Pons (tissue), 1 donor: Measurements from ENCODE around the gene C3.
A peak's percentile ranks its signal among the peaks of the same experiment; 100 is the strongest.
"Not testable (repeated sequence)": the region's sequence is repeated elsewhere in the genome, so short reads cannot be mapped to it uniquely, and the experiment has no call there.

Experiments used
- DNase-seq: peaks from one replicate; pipeline ENCODE4 v3.0.0-alpha.2; 2016; ENCODE audit warnings: low spot score

C3 gene

DNA sequence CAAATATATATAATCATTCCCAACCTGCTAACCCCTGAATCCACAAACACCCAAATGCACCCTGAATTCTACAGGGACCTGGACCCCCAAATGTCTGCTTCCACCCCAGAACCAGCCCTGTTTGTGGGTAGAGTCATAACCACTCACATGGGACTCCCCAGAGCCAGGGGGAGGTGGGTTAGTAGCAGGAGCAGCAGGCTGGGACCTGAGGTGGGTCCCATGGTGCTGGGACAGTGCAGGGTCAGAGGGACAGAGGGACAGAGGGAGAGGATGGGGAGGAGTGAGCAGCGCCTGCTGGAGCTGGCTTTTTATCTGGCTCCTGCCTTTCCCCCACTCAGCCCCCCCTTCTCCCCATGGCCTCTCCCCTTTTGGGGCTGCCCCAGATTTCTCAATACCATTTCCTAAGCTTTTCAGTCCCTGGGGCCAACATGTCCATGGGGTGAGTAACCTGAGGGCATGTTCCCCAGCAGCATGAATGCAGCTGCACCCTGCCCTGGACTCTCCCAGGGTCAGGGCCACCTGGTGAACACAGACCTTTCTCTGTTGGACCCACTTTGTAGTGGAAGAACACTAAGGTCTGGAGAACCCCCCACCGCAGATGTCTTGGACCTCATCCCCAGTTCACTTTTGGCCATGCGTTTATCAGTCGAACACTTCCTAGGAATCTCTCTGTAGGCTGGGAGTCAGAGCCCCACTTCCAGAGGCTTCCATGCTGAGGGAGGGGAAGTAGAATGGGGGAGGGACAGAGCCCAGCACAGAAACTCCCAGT, at the start of gene C3:
Gene C3, minus strand, starts transcription at position 282 of the 769 bp plus-strand sequence. Its CDS starts 61 bp downstream, at position 221.
- peak; percentile 73 for DNase-seq

- DNase-seq, result no peak
Observed at GRCh38 chr19:6769006-6769619, 48.7 kb upstream of the C3 start.

DNA sequence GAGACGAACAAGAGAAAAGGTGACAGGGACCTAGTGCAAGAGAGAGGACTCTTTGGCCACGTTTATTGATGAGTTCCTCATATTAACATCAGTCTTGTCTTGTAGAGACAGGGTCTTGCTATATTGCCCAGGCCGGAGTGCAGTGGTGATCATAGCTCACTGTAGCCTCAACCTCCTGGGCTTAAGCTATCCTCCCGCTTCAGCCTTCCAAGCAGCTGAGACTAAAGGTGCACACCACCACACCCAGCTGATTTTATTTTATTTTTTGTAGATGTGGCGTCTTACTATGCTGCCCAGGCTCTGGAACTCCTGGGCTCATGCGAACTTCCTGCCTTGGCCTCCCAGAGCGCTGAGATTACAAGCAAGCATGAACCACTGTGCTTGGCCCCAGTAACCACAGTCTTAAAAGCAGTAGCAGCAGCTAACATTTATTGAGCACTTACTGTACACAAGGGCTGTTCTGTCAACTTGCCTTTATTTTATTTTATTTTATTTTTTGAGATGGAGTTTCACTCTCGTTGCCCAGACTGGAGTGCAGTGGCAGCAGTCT, 47.9 kb upstream of the C3 start:
- DNase-seq, result no peak

DNA sequence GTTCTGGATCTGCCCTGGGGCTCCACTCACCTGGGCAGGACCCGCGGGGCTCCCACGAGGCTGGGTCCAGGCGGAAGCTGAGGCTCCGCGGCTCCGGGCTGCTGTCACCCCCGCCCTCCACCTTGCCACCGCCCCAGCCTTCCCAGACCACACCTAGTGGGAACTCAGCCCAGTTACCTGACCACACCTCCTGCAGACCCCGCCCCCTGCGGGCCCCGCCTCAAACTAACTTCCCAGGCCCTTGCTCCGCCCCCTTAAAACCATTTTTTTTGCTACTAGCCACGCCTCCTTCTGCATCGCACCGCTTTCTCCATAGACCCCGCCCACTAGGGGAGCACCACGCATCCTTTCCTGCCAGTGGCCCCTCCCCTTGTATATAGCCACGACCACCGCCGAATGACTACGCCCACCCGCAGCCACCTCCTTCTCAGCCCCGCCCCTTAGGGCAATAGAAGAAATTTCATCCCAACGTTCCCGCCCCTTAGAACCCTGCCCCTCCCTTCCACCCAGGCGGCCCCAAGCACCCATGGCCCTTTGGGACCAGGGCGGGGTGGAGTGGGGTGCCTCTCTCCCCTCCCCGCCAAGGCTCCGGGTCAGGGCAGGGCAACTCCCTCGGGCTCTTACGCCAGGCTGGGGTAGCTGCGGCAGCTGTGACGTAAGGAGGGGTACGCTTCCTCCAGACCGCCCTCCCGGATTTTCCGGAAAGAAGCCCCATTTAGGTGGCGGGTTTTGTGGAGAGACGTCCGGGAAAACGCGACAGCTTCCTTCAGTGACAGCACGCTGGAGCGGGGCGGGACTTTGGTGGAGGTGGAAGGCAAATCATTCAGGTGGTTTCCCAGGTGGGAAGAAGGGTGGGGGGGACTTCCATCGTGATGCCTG, 47.1 kb upstream of the C3 start, which contains the start of gene SH2D3A:
Gene SH2D3A, minus strand, starts transcription at position 79 of the 879 bp plus-strand sequence. CDS start 3,687 bp downstream, outside the sequence.
- no peak for DNase-seq

- DNase-seq, result no peak
Observed at GRCh38 chr19:6767081-6767356, 46.6 kb upstream of the C3 start.

GRCh38 chr19:6766357-6767080, 46.1 kb upstream of the C3 start:
- DNase-seq, result no peak

DNA sequence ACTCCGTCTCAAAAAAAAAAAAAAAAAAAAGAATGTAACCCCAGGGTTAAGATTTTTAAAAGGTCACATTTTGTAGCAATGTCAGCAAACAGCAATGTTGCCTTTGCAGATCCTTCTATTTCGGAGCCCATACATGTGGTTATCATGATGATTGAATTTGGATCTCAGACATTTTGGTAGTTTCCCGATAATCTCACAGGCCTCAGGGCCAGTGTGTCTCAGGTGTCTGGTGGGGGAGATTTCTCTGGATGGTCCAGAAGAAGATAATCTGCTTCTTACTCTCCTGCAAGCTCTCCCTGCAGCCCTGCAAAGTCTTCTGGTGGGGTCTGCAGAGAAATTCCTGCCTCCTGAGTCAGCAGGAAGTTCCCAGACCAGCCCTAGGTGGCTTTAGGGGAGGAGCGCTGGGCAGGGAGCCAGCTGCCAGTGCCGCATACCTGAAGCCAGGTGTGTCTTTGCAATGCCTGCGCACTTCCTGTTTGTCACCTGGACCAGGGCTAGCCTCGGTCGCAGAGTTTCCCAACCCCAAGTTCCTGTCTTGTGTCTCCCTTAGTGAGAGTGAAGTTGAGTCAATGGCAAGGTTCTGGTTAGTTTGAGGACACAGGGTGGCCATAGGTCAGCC, 45.4 kb upstream of the C3 start:
- DNase-seq, result no peak

DNA sequence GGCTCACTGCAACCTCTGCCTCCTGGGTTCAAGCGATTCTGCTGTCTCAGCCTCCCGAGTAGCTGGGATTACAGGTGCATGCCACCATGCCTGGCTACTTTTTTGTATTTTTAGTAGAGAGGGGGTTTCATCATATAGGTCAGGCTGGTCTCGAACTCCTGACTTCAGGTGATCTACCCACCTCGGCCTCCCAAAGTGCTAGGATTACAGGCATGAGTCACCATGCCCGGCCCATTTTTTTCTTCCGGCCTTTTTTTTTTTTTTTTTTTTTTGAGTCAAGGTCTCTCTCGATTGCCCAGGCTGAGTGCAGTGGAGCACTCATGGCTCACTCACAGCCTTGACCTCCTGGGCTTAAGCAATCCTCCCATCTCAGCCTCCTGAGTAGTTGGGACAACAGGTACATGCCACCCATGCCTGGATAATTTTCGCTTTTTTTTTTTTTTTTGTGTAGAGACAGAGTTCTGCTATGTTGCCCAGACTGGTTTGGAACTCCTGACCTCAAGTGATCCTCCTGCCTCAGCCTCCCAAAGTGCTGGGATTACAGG, 41.9 kb upstream of the C3 start:
- DNase-seq, result not testable (repeated sequence)

DNA sequence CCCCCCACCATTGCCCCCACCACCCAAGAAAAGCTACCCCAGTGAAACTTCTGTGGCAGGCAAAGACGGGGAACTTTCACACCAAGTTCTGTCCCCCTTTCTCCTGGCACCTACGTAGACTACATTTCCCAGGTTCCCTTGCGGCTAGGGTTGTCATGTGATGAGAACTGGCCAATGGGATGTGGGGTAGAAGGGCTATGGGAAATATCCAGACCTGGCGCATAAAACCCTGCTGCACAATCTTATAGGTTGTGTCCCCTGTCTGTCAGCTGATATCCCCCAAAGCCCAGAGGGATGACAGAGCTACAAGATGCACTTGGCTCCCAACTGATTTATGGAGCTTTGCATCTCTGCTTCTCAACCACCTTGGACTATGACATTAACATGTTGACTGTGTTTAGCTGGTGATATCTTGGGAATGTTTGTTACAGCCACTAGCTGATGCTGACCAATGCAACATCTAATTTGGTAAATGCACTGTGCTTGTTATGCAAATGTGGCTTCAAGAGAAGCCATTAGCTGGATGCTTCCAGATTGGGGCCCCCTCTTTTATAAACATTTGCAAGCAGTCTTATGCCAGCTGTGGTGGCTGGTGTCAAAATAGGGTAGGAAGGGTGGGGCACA, 40.7 kb upstream of the C3 start:
- no peak for DNase-seq

GRCh38 chr19:6760606-6761005, 40.2 kb upstream of the C3 start:
- DNase-seq, result no peak

DNA sequence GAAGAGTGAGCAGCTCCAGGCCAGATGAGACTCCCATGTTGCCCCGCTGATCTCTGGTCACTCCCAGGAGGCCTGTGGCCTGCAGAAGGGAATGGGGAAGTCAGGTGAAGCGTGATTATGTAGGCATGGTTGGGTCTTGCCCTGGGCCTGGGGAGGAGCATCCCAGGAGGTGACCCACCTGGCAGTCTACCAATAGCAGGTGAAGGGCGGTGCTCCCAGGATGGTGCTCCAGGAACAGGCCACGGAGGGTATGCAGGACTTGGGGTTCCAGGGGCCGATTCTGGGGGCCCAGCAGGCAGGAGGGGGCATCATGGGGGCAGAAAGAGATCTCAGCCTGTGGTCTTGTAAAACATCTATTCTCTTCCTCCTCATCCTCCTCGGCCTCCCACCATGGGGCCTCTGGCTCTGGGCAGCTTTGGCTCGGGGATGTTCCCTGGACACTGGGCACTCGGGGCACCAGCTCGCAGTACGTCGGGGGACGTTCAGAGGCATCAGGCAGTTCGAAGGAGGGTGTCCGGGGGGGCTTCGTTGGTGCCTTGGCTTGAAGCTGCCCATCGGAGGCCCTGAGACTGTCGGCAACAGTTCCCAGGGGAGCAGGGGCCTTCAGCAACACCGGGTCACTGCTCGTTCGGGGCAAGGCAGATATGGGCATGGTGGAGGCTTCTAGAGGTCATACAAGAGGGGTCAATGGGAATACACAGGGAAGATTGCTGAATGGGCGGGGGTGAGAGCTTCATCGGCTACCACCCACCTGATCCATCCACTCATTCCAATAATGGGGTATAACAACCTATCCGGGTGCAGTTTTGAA, 34.4 kb upstream of the C3 start:
- no peak for DNase-seq

GRCh38 chr19:6754136-6754535, 33.7 kb upstream of the C3 start:
- no peak for DNase-seq

GRCh38 chr19:6753178-6754031, 33.0 kb upstream of the C3 start:
- DNase-seq, result no peak

DNA sequence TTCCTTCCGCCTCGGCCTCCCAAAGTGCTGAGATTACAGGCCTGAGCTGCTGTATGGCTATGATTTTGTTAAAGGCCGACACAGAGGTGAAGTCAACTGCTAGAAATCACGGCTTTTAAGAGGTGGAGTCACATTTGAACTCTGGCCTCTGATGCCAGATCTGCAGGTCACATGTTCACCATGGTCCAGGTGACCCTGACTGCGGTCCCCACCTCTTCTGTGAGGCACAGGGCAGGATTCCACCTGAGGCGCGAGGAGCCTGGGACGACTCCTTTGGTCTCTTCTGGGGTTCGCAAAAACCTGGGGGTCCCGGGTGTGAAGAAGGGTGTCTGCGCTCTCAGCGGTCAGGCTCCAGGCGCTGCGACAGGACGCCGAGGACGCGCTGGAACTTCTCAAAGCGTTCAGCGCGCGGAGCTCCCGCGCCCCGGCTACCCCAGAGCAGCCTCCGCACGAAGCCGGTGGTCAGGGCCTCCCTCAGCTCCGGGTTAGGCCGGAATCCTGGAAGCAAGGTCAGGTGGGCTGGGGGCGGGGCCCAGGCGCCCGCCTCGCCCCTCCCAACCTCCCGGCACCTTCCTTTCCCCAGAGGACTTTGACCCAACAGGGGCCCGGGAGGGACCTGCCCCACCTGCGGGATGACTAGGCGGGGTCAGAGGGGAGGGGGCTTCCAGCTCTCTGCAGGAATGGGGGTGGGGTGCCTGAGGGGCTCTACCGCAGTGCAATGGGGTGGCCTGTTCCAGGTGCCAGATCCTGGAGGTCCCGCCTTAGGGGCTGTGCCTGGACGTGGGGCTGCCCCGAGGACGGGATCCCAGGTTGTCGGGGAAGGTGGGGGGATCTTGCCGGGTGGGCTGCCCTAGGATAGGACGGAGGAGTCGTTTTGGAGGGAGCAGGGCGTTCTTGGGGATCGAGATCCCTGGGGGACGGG, 32.1 kb upstream of the C3 start:
- no peak for DNase-seq

DNA sequence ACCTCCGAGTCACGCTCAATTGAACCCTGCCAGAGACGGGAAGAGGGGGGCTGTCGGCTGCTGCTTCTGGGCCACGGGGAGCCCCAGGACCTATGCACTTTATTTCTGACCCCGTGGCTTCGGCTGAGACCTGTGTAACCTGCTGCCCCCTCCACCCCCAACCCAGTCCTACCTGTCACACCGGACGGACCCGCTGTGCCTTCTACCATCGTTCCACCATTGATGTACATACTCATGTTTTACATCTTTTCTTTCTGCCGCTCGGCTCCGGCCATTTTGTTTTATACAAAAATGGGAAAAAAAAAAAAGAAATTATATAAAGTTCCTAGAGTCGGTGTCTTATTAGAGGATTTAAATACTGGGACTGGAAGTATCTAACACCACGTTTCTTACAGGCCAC, 30.7 kb upstream of the C3 start:
- DNase-seq, result no peak

DNA sequence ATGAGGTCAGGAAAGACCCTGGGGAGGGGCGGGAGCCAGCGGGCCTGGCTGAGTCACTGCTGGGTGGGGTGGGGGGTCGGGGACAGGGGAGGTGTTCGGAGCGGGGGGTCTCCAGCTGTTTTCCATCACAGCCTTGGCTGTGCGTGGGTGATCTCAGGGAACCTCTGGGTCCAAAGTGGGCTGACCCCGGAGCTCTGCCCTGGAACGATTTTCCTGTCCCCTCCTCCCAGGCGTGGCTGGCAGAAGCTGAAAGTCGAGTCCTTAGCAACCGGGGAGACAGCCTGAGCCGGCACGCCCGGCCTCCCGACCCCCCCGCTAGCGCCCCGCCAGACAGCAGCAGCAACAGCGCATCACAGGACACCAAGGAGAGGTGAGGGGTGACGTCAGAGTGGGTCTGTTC, 29.6 kb upstream of the C3 start:
- DNase-seq, result no peak

DNA sequence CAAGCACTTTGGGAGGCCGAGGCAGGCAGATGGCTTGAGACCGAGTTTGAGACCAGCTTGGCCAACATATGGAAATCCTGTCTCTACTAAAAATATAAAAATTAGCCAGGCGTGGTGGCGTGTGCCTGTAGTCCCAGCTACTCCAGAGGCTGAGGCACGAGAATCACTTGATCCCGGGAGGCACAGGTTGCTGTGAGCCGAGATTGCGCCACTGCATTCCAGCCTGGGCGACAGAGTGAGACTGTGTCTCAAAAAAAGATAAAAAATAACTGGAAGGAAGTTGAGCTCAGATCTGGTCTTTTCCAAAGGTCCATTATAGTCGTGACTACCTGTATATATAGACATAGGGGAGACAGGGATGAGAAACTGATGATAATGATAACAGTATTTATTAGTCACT, 28.1 kb upstream of the C3 start:
- DNase-seq, result not testable (repeated sequence)

DNA sequence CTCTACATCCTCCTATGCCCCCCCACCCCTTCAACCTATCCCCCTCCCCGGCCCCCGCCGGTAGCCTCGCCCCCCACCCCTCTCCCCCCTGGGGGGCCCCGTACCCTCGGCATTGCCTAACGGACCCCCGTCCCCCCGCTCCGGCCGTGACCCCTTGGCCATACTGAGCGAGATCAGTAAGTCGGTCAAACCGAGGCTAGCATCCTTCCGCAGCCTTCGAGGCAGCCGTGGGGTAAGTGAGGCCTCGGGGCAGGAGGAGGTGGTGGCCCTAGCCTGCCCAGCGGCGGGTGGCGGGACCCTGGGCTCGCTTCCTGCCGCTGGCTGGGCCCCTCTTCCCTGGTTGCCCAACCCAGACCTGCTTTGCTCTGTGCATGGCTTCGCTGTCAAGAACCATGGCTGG, 25.5 kb upstream of the C3 start:
- DNase-seq, result no peak
